ENCODE measurements around the gene UBE2V1. TPM values are rescaled to one million over a fixed set of nuclear protein-coding genes. Genes with fewer than 3 reads are reported as not detected.
A peak's percentile ranks its signal among the peaks of the same experiment; 100 is the strongest.

The UBE2V1 gene
- total and polyA plus RNA-seq, 2 of the 13 experiments (the other 11 are each of a cell fraction or from before 2014, with no cell fraction given), result 81.3 to 132 TPM

GRCh38 chr20:50043573-50044352 lies 69.2 kb downstream of the UBE2V1 start (continued):
- TF ChIP-seq LBX2 (CRISPR knock-in tag; IDR thresholded peaks at IDR 0.05; ENCODE audit: borderline replicate concordance) (no peak), EEA1 (CRISPR knock-in tag; IDR thresholded peaks at IDR 0.05; ENCODE audit: borderline replicate concordance) (no peak), ZSCAN12 (CRISPR knock-in tag; IDR thresholded peaks at IDR 0.05) (no peak), SSRP1 (CRISPR knock-in tag; IDR thresholded peaks at IDR 0.05) (no peak), ZNF513 (CRISPR knock-in tag; conservative IDR thresholded peaks at IDR 0.05) (no peak), SRY (CRISPR knock-in tag; IDR thresholded peaks at IDR 0.05) (no peak), PRDM15 (CRISPR knock-in tag; IDR thresholded peaks at IDR 0.05) (no peak), NFYC (CRISPR knock-in tag; IDR thresholded peaks at IDR 0.05) (no peak), POLR2G (IDR thresholded peaks at IDR 0.05; ENCODE audit: low read depth, low read length) (no peak), MTERF4 (CRISPR knock-in tag; IDR thresholded peaks at IDR 0.05) (no peak), ZBTB2 (CRISPR knock-in tag; IDR thresholded peaks at IDR 0.05; ENCODE audit: low read depth) (no peak), TRIM22 (IDR thresholded peaks at IDR 0.05) (no peak), SP1 (IDR thresholded peaks at IDR 0.05) (no peak), SP1 (CRISPR knock-in tag; IDR thresholded peaks at IDR 0.05) (no peak), POGK (CRISPR knock-in tag; conservative IDR thresholded peaks at IDR 0.05) (peak; percentile 52; the same call in 1 of the 2 replicates), ZNF816 (CRISPR knock-in tag; IDR thresholded peaks at IDR 0.05; ENCODE audit: borderline replicate concordance) (no peak), TBP (CRISPR knock-in tag; IDR thresholded peaks at IDR 0.05) (no peak), NR2F1 (CRISPR knock-in tag; IDR thresholded peaks at IDR 0.05) (no peak)
